Stimulated activated CD8-positive, alpha-beta memory T cell treated with anti-CD3 and anti-CD28 coated beads, Interleukin-12 subunit alpha, Interleukin-12 subunit beta, amount 100 ng/mL, for 24 hours (primary cell): ENCODE measurements around the gene TNFRSF1A.

ENCODE experiments used
- DNase-seq: peaks from one replicate; pipeline ENCODE4 v3.0.0-alpha.2; 2020; ENCODE audit errors: extremely low read depth

TNFRSF1A gene

GRCh38 chr12:6323995-6324711 is 17.7 kb downstream of the TNFRSF1A start:
- DNase-seq: no peak

- DNase-seq: no peak
Measured at GRCh38 chr12:6323340-6323994, 18.4 kb downstream of the TNFRSF1A start.

- DNase-seq: no peak
Measured at GRCh38 chr12:6322969-6323339, 18.9 kb downstream of the TNFRSF1A start.

GRCh38 chr12:6322352-6322751 is 19.5 kb downstream of the TNFRSF1A start:
- no peak for DNase-seq

GRCh38 chr12:6321905-6322304 is 20.0 kb downstream of the TNFRSF1A start:
- DNase-seq: no peak

GRCh38 chr12:6319446-6319845 is 22.4 kb downstream of the TNFRSF1A start:
- DNase-seq: no peak

GRCh38 chr12:6318440-6318879 is 23.4 kb downstream of the TNFRSF1A start:
- DNase-seq: no peak

- no peak for DNase-seq
Measured at GRCh38 chr12:6317693-6318439, 24.0 kb downstream of the TNFRSF1A start.

- no peak for DNase-seq
Measured at GRCh38 chr12:6316921-6317692, 24.8 kb downstream of the TNFRSF1A start.

- no peak for DNase-seq
Measured at GRCh38 chr12:6315704-6316597, 25.9 kb downstream of the TNFRSF1A start.

- DNase-seq: no peak
Measured at GRCh38 chr12:6315184-6315583, 26.7 kb downstream of the TNFRSF1A start.

GRCh38 chr12:6314776-6315175 is 27.1 kb downstream of the TNFRSF1A start:
- no peak for DNase-seq

- DNase-seq: no peak
Measured at GRCh38 chr12:6313326-6313940, 28.4 kb downstream of the TNFRSF1A start.

- DNase-seq: no peak
Measured at GRCh38 chr12:6312529-6313325, 29.1 kb downstream of the TNFRSF1A start.

GRCh38 chr12:6311822-6312528 is 29.9 kb downstream of the TNFRSF1A start:
- no peak for DNase-seq

- no peak for DNase-seq
Measured at GRCh38 chr12:6310771-6311610, 30.9 kb downstream of the TNFRSF1A start.

- no peak for DNase-seq
Measured at GRCh38 chr12:6307529-6307928, 34.3 kb downstream of the TNFRSF1A start.

- no peak for DNase-seq
Measured at GRCh38 chr12:6306599-6307220, 35.2 kb downstream of the TNFRSF1A start.
